Stimulated activated CD4-positive, alpha-beta T cell treated with anti-CD3 and anti-CD28 coated beads, Interleukin-1b, Interleukin-23, amount 100 ng/mL, for 48 hours (primary cell): Measurements from ENCODE around the gene BICRA.
"Not testable (repeated sequence)": the region's sequence is repeated elsewhere in the genome, so short reads cannot be mapped to it uniquely, and the experiment has no call there.

Source experiments
- DNase-seq: peaks from one replicate; pipeline ENCODE4 v3.0.0-alpha.2; 2020

BICRA gene

GRCh38 chr19:47608969-47609905 is at the start of gene BICRA:
TSS of gene BICRA (plus strand) at chr19:47609134. CDS start at chr19:47673575, 64,441 bp downstream.
- DNase-seq, result peak; percentile 83

DNA sequence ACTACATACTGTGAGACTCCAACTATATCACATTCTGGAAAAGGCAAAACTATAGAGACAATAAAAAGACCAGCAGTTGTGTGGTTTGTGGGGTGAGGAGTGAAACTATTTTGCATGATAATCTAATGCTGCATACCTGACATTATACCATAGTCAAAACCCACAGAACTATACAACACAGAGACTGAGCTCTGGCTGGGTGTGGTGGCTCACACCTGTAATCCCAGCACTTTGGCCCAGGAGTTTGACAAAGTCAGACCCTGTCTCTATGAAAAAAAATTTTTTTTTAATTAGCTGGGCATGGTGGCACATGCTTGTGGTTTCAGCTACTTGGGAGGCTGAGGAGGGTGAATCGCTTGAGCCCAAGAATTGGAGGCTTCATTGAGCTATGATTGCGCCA is 47.9 kb upstream of the BICRA start:
- no peak for DNase-seq

DNA sequence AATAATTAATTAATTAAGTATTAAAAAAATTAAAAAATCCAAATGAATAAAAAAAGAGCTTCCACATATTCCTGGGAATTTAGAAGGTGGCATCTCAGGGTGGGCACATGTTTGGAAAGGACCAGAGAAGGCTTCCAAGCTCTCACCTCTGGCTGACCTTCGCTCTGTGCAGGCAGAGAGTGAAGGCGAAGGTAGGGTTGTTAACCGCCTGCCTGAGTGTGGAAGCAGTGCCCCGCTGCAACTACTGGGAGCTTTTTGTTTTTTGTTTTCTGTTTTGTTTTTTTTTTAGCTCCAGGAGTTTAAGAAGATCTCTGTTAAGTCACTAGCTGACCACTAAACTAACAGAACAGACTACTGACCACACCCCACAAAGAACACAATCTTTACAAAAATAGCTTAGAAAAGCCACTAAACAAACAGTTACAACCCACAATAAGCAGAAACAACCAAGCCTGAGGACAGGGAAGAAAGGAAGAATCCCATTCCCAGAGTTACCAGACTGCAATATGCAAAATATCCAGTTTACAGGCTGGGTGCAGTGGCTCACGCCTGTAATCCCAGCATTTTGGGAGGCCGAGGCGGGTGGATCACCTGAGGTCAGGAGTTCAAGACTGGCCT is 47.4 kb upstream of the BICRA start:
- DNase-seq, result no peak

GRCh38 chr19:47564081-47564480 is 44.9 kb upstream of the BICRA start:
- no peak for DNase-seq

GRCh38 chr19:47569331-47569730 is 39.6 kb upstream of the BICRA start:
- no peak for DNase-seq

- no peak for DNase-seq
Measured at GRCh38 chr19:47572635-47573034, 36.3 kb upstream of the BICRA start.

DNA sequence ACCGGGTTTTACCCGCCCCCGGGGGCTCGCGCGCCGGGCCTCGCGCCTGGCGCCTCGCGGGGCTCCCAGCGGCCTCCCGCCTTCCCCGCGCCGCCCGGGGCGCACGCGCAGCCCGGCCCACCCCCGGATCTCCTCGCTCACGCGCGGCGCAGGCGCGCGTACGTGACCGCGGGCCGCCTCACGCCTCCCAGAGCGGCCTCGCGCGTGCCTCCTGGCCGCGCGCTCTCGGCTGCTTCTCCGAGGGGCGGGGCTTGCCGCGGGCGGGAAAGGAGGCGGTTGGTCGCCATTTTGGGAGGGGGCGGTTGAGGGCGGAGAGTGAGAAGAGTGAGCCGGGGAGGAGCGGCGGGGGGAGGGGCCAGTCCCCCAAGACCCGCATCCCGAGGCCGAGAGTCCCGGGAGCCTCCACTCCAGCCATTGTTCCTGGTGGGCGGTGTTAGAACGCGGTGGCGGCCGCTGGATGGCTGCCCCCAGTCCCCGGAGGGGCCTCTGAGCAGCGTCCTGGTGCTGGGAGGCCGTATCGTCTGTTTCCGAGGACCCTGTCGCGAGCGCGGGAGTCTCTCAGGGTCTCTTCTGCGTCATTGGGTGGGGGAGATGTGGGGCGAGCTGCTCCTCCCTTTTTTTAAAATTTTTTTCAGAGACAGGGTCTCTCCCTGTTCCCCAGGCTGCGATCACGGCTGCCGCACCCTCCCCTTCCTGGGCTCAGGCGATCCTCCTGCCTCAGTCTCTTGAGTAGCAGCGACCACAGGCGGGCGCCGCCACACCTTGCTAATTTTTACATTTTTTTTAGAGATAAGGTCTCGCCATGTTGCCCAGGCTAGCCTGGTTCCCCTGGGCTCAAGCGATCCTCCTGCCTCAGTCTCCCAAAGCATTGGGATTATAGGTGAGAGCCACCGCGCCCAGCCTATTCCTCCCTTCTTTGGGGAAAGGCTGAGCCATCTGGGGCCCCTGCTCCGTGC is 35.6 kb upstream of the BICRA start, which contains the start of gene ZNF541:
ZNF541 (minus strand) TSS at position 78 of the 956 bp plus-strand sequence. CDS start 17,292 bp downstream, outside the sequence.
- DNase-seq, result peak; percentile 78

DNA sequence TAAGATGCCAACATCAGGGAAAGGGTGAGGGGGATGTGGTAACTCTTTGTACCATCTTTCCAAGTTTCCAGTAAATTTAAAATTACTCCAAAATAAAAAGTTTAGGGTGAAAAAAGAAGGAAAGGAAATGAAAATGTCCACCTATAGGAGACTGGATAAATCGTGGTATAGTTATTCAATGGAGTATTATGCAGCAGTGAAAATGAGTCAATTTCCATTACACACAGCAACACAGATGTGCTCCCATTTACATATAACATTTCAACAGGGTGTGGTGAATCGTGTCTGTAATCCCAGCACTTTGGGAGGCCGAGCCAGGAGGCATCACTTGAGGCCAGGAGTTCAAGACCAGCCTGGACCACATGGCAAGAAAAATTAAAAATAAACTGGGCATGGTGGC is 28.5 kb upstream of the BICRA start:
- no peak for DNase-seq

GRCh38 chr19:47581605-47582319 is 27.2 kb upstream of the BICRA start:
- no peak for DNase-seq

DNA sequence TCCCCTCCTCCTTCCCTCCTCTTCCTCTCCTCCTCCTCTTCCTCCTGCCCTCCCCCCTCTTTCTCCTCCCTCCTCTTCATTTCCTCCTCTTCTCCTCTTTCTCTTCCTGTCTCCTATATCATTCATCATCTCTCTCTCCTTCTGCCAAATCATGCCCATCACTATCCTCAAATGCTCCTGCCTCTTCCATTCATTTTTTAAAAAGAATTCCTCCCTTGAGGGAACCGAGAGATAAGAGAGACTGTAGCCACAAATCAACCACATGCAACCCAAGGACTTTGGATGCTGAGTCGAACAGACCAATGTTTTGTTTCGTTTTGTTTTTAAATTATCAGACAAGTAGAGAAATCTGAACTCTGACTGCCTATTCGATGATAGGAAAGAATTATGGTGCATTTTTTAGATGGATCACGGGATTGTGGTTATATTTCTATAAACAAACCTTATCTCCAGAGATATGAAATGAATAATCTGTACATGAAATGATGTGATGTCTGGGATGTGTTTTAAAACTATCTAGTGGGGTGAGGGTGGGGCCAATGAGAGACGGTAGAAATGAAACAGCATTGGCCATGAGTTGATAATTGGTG is 26.5 kb upstream of the BICRA start:
- no peak for DNase-seq

DNA sequence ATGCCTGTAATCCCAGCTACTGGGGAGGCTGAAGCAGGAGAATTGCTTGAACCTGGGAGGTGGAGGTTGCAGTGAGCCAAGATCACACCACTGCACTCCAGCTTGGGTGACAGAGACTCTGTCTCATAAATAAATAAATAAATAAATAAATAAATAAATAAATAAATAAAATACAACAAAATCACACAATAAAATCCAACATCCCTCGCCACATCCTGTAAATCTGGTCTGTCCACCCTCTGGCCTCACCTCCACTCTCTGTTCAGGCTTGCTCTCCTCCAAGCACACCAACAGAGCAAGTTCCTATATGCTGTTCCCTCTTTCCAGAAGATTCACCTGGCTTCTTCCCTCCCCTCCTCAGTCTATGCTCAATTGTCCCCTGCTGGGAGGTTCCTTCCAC is 25.8 kb upstream of the BICRA start:
- DNase-seq, result not testable (repeated sequence)

DNA sequence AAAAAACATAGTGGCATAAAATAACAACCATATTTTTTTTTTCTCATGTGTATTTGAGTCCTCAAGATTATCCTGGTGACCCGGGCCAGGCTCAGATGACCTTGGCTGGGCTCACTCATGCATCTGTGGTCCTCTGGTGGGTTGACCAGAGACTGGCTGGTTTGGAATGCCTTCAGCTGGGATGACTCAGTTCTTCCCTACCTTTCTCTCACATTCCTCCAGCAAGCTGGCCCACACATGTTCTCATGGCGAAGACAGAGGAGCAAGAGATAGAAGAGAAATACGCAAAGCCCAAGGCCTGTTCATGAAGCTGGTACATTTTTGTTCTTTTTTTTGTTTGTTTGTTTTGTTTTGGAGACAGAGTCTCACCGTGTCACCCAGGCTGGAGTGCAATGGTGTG is 21.6 kb upstream of the BICRA start:
- DNase-seq, result no peak

DNA sequence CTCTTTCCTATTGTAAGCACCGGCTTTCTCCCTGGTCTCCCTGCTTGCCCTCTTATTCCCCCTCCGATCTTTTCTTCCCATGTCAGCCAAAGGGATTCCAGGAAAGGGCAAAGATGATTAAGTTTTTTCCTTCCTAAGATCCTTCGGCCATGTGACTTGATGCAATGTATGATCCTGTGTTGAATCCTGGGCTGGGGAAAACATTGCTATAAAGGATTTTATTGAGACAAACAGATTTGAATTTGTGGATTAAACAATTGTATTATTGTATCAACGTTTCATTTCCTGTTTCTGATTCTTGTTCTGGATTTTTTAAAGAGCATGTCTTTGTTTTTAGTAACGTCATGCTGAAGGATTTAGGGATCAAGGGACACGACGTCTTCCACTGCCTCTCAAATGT is 19.1 kb upstream of the BICRA start:
- no peak for DNase-seq

DNA sequence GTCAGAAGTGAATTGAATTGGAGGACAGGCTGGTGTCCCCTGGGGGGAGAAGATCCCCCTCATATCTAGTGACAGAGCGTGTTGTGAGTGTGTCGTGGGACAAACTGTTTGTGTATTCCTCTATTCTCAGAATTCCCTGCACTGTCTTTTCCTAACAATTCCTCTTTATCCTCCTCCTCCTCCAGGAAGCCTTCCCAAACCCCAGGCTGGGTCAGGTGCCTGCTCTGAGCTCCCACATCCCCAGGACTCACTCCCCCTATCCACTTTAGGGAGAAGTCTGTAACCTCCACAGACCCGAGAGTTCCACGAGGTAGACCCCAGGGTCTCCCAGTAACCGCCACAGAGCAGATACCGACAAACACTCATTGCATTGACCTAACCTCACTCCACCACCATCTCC is 15.1 kb upstream of the BICRA start:
- no peak for DNase-seq

GRCh38 chr19:47595944-47596343 is 13.0 kb upstream of the BICRA start:
- DNase-seq, result no peak

DNA sequence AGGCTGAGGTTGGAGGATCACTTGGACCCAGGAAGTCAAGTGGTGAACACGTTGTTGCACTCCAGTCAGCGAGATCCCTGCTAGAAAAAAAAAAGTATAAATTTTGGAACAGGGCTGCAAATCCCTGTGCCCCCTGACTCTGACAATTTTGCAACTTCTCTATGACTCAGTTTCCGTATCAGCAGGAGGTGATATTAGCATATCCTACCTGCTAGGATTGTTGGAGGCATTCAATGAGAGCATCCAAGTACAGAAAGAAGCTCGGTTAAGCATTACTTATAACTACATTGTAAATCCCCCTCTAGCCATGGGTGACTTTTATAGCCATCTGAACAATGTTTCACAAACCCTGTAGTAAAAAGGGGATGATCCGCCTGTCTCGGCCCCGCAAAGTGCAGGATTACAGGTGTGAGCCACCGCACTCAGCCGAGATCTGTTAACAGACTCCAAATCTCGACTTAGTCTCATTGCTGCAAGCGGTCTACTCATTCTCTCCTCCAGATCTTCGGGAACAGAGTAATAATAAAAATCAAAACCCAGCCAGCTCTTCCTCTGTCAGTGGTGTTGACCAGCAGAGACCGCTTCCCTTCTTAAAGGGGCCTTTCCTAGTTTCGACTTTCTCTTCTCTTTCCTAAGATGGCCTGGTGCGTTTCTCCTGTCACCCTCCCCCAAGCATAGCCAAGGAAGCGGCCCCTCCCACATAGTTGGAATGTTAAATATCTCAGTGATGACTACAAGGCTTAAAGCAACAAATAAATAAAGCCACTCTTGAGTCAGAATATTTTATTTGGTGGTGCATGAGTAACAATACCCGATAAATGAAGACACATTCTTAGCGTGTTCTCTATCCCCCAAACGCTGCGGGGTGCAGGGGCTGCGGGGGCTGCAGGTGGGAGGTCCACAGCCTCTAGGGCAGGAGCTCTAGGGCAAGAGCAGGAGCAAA is 10.3 kb upstream of the BICRA start:
- DNase-seq, result no peak

- not testable (repeated sequence) for DNase-seq
Measured at GRCh38 chr19:47599671-47600245, 9.2 kb upstream of the BICRA start.

DNA sequence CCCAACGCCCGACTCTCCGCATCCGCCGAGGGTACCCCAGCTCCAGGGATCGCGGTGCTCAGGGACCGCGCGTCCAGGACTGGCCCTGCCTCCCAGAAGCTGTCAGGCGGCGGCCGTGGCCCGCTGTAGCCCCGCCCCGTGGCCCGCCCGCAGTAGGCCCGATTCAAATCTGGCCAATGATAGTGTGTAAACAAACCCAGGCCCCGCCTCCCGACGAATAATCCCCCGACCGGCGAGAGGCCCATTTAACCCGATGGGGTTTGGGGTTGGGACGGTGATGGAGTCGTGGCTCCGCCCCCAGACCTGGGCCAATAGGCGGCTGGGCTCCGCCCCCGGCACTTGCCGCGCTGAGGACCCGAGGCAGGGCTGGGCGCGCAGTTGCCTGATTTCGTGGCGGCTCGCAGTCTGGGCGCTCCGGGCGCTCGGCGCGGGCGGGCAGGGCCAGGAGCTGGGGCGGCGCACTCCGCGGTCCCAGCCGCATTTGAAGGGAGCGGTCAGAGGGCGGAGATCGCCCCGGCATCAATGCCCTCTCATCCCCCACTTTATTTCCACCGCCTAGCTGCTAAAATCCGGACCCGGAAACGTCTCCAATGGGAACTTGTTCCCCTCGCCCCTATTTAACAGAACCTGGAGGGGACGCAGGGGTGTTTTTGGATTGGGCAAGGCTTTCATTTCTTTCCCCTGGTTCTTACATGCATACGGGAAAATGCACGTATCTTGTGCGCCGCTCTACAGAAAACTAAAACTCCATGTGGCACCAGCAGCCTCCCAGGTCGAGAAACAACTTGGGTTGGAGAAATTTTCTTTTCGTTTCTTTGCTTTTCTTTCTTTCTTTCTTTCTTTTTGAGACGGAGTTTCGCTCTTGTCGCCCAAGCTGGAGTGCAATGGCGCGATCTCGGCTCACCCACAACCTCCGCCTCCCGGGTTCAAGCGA is 8.4 kb upstream of the BICRA start:
- peak; percentile 100 for DNase-seq
